ENCODE results near the gene ENTHD1.

The ENTHD1 gene

GRCh38 chr22:39729141-39729934 is 164.2 kb downstream of the ENTHD1 start:
- no peak for DNase-seq

- DNase-seq: no peak
Measured at GRCh38 chr22:39728236-39728860, 165.2 kb downstream of the ENTHD1 start.

DNA sequence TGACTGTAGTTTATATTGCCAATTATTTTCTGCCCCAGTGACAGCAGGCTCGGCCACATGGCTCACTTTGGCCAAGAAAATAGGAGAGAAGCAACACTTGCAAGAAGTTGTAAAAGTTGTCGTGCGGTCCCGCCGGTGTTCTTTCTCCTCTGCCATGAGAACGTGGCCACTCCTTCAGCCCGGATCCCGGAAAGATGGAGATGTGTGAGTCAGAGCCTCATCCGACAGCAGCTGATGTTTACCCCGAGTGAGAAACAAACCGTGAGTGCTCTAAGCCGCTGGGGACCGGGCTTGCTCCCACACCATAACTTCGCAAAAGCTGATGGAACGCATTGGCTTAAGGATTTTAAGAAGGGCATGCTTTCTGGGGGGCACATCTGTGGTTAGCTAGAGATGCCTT is 166.0 kb downstream of the ENTHD1 start:
- peak; percentile 21 for DNase-seq

- DNase-seq: no peak
Measured at GRCh38 chr22:39725351-39726035, 168.1 kb downstream of the ENTHD1 start.

DNA sequence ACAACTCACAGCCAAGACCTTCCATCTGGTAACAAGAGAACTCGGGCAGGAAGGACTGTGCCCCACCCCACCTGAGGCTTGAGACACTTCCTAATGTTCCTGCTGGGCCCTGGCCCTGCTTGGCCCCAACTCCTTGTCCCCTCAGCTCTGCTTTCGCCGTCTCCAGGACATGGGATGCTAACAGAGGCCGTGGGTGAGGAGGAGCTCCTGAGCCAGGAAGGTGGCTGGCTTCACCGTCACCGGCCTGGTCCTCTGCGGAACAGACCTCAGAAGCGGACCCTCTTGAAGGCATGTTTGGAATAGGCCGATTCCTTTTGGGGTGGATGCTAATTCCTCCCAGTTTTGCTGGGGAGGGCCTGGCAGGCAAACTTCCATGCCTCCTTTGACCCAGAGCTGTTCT is 168.7 kb downstream of the ENTHD1 start:
- DNase-seq: no peak

GRCh38 chr22:39724390-39724789 is 169.2 kb downstream of the ENTHD1 start:
- no peak for DNase-seq

DNA sequence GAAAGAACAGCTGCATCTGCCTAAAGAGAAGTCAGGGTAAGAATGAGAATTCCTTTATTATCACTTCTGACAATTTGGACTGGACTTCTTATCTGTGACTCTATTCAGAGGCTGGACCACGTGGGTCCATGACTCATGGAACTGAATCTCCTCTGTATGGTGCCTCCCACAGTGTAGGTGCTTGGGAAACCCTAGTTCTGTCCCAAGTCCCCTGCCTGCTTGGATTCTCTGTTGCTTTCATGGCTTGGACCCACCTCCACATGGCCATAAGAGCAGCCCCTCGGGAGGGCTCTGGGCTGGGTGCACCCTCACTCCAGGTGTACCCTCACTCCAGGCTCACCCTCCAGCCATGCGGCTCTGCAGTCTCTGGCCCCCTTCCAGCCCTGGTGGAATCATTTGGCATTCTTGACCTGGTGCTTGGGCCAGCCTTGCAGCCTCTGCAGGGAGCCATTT is 169.6 kb downstream of the ENTHD1 start:
- no peak for DNase-seq

GRCh38 chr22:39723463-39723862 is 170.1 kb downstream of the ENTHD1 start:
- DNase-seq: no peak

DNA sequence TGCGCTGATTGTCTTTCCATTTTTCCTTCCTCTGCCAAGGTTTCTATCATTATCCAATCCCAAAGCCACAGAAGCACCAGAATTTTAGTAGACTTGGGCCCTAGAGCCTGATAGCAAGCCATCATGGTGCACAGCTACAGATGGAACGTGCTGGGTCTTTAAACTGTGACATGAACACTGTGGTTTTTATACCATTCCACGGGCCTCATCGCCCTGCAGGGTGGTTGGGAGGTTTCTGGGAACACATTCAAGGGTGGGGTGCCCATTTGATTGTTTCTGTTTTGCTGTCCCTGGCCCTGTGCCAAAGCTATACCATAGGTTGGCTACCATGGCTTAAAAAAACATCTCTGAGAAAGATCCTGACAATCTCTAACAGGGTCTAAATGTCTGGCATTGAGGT is 171.1 kb downstream of the ENTHD1 start:
- DNase-seq: no peak

GRCh38 chr22:39722032-39722325 is 171.6 kb downstream of the ENTHD1 start:
- no peak for DNase-seq

DNA sequence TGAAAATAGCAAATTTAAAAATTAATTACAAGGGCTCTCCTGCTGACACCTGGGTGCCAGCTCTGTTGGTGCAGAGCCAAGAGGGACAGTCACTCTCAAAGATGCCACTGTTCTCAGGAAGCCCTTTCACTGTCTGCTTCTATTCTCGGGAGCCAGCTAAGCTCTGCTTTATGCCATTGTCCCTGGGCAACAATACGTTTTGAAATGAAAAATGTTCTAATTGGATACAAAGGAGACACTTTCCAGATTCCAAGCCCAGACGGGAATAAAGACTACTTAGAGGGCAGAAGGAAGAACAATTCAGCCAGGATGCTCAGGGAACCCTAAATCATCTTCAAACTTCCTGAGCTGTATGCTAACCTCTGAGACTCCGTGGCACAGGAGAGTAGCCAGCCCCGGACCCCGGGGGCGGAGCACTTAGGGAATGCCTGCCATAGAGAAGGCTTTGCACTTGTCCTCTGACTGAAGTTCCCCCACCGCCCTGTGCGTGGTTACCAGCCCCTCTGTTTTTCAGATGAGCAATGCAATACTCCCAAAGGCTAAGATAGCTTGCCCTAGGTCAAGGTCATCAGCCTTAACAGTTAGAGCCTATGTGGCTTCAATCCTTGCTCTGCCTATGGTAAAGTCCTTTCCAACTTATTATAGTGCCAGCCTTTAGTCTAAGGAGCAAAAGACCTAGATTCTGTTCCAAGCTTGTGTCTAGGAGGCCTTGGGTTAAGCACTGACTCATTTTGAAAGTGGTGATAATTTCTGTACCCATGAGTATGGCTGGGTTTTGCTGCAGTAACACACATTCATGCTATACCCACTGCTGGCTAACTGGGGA is 172.1 kb downstream of the ENTHD1 start:
- DNase-seq: no peak

DNA sequence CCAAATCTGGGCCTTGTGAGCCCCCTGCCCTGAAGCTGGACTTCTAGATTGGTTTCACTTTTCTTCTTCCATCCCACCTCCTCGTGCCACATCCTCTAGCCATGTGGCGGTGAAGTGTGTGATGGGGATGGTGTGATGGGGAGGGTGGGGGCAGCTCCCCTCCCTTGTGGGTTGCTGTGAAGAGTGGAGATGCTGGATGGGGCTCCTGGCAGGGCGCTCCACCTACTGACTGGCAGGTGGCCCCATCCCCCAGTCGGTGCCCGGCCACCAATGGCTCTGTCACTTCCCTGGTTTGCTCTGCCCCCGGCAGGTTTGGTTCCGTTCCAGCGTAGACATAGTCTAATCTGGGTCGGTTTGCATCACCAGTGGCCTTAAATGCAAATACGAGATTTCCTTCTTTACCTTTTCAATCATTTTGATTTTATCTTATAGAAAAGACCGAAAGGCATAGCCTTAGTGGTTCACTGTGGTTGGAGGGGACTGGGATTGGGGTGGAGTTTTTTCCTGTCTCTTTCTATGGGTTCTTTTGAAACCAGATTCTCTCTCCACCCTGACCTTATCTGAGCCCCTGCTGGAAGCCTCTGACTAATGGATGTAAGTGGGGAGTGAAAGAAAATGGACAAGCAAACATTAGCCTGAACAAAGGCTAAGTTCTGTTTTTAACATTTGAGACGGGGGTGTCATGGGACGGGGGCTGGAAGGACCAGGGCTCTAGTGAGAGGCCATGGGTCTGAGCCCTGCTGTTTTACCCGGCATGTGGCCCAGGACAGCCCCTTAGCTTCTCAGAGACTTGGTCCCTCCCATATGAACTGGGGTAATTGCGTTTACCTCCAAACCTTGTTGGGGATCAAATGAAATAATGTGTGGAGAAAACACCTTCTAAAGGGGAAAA is 173.8 kb downstream of the ENTHD1 start:
- DNase-seq: no peak

GRCh38 chr22:39718921-39719475 is 174.6 kb downstream of the ENTHD1 start:
- DNase-seq: no peak

GRCh38 chr22:39718206-39718605 is 175.4 kb downstream of the ENTHD1 start:
- no peak for DNase-seq

- DNase-seq: no peak
Measured at GRCh38 chr22:39717099-39717498, 176.5 kb downstream of the ENTHD1 start.

- no peak for DNase-seq
Measured at GRCh38 chr22:39716534-39716933, 177.0 kb downstream of the ENTHD1 start.

GRCh38 chr22:39715778-39716495 is 177.6 kb downstream of the ENTHD1 start:
- DNase-seq: no peak

GRCh38 chr22:39714321-39714720 is 179.2 kb downstream of the ENTHD1 start:
- no peak for DNase-seq

DNA sequence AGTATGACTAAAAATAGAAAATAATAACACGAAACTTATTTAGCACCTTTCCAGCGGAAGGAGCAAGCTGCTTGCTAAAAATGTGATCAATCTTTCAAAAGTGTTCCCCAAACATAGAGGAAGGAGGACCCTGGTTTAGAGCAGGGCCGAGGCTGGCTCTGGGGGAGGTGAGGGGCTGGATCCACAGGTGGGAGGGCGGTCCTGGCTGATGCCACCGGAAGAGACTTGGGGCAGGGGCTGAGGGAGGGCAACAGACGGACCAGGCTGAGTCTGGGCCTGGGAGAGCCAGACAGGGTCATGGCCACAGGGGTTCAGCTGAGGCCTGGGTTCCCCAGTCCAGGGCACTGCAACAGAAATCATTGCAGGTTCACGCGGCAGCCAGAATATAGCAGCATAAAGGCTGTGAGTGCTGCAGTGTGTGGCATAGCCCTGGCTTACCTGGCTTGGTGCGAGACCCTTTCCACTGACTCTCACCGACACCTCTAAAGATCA is 179.7 kb downstream of the ENTHD1 start:
- DNase-seq: no peak

DNA sequence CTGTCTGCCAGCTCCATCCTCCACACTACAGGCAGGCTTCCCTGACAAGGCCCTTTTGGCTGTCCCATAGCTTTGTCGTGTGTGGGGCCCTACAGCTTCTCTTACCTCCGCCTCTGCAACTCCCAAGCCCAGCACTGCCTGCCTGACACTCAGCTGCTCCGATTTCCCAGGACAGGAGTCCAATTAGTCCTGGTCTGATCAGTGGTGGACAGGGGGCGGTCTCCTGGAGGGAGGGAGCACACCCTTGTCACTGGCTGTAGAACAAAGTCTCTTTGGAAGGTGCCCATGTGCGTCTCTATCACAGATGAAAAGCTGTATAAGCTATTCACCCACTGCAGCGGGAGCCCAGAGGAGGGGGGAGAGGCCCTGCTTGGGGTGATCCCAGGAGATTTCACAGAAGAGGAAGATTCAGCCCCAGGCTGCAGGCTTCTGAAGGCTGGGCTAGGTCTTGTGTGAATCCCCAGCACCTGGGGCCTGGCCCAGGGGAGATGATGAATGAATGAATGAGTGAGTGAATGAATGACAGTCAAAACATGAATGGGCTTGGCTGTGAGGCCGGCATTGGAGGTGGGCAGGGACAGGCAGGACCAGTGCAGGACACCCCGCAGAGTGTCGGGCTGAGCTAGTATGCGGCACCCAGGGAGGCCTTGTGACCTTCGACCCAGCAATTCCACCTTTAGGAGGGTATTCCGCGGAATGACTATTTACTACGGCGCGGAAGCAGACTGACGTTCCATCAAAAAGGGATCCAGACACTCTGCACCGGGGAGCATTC is 180.6 kb downstream of the ENTHD1 start:
- DNase-seq: no peak
